ENCODE measurements around the gene CNOT3. TPM values are rescaled to one million over a fixed set of nuclear protein-coding genes. Genes with fewer than 3 reads are reported as not detected.

Gene CNOT3
- total and polyA plus RNA-seq, 4 experiments from 2014 or later: 3.3 to 82.3 (median 50.5) TPM

DNA sequence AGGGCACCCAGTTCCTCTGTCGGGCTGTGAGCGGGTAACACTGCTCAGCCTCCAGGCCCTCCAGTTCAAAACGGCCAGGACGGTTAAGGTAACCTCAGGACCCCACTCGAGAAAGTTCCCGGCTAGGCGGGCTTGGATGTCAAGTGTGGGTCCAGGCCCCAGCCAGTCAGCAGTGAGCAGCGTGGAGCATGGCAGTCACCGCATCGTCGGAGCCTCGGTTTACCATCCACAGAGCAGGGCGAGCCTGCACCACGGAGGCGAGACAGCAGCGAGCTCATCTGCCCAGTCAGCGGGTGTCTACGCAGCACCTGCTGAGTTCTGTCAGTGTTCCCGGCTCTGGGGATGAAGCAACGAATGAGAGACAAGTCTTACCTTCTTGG lies 8.0 kb upstream of the CNOT3 start:
- Mint-ChIP-seq H3K27me3 (no peaks in the 10 kb centered on the region), H3K27ac (no peak overlapping the region), H3K4me3 (no peak overlapping the region), H3K4me1 (peaks cover 0 to 6% (median 5%) of the 10 kb centered on the region in 4 donors), H3K36me3 (peaks cover 14 to 40% of the 10 kb centered on the region in 2 donors), H3K9me3 (peaks cover 0 to 2% (median 0%) of the 10 kb centered on the region in 8 donors)
- Histone ChIP-seq H3K9me3 (ENCODE audit: control insufficient read depth in 1 of 2, low read length in 2 of 2) (no peaks in the 10 kb centered on the region), H3K4me3 (ENCODE audit: low read length in 2 of 2) (no peak overlapping the region), H3K36me3 (ENCODE audit: insufficient read depth, low read length) (peaks cover 35% of the 10 kb centered on the region), H3K27ac (ENCODE audit: low read depth, low read length) (no peak overlapping the region), H3K27me3 (ENCODE audit: insufficient read depth, low read length) (no peaks in the 10 kb centered on the region), H3K4me1 (ENCODE audit: insufficient read depth, low read length) (no peaks in the 10 kb centered on the region)
- ChIA-PET POLR2A (ENCODE audit: partially characterized antibody) (interaction anchor here (1.0 kb wide), 1 partner anchor 15 kb away, joined by 3 read pairs; the partner anchor contains the start of genes PRPF31 and TFPT), CTCF (ENCODE audit: partially characterized antibody) (no interaction called here)
- DNase-seq: peak in 1 of 5 donors; percentile 7
- intact Hi-C loops (cut with micrococcal nuclease): no loop called here

GRCh38 chr19:54133312-54133956 lies 4.1 kb upstream of the CNOT3 start:
- Mint-ChIP-seq H3K4me3 (no peak overlapping the region), H3K36me3 (peaks cover 0 to 21% of the 10 kb centered on the region in 2 donors), H3K27ac (peak overlapping the region in 1 of 7 donors; percentile 24), H3K27me3 (no peaks in the 10 kb centered on the region), H3K9me3 (peaks cover 0 to 2% (median 0%) of the 10 kb centered on the region in 8 donors), H3K4me1 (peaks cover 8 to 25% (median 16%) of the 10 kb centered on the region in 4 donors)
- Histone ChIP-seq H3K27ac (ENCODE audit: low read depth, low read length) (no peak overlapping the region), H3K4me1 (ENCODE audit: insufficient read depth, low read length) (peaks cover 11% of the 10 kb centered on the region), H3K36me3 (ENCODE audit: insufficient read depth, low read length) (peaks cover 10% of the 10 kb centered on the region), H3K4me3 (ENCODE audit: low read length in 2 of 2) (no peak overlapping the region), H3K27me3 (ENCODE audit: insufficient read depth, low read length) (no peaks in the 10 kb centered on the region), H3K9me3 (ENCODE audit: control insufficient read depth in 1 of 2, low read length in 2 of 2) (no peaks in the 10 kb centered on the region)
- CTCF ChIA-PET (ENCODE audit: partially characterized antibody): no interaction called here
- intact Hi-C loops (cut with micrococcal nuclease): no loop called here
- peak in 2 of 5 donors; percentile 50 to 54 for DNase-seq
- POLR2A ChIA-PET (ENCODE audit: partially characterized antibody): no interaction called here

DNA sequence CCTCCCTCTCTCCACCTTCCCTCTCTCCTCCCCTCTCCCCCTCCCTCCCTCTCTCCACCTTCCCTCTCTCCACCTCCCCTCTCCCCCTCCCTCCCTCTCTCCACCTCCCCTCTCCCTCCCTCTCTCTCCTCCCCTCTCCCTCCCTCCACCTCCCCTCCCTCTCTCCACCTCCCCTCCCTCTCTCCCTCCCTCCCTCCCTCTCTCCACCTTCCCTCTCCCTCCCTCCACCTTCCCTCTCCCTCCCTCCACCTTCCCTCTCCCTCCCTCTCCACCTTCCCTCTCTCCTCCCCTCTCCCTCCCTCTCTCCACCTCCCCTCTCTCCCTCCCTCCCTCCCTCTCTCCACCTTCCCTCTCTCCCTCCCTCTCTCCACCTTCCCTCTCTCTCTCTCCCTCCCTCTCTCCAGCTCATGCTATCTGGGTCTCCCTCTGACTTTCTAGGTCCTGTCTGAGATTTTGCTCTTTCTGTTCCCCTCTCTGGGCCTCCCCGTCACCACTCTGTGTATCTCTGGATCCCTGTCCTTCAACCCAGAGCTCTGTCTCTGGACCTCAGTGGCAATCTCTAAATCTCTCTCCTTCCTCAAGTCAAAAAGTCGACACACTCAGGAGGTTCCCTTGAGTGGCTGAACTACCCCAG lies 3.5 kb upstream of the CNOT3 start:
- no peak overlapping the region for H3K27ac ChIP-seq (ENCODE audit: low read depth, low read length)
- intact Hi-C loops (cut with micrococcal nuclease): no loop called here
- peak overlapping the region in 1 of 8 donors; percentile 41 for H3K4me3 Mint-ChIP-seq
- no peaks in the 10 kb centered on the region for H3K27me3 Mint-ChIP-seq
- DNase-seq: peak in 1 of 5 donors; percentile 3
- peaks cover 0 to 2% (median 0%) of the 10 kb centered on the region in 8 donors for H3K9me3 Mint-ChIP-seq
- peak overlapping the region in 4 of 7 donors; percentile 36 to 86 (median 55) for H3K27ac Mint-ChIP-seq
- H3K4me1 Mint-ChIP-seq: peaks cover 13 to 32% (median 21%) of the 10 kb centered on the region in 4 donors
- no peaks in the 10 kb centered on the region for H3K27me3 ChIP-seq (ENCODE audit: insufficient read depth, low read length)
- H3K9me3 ChIP-seq (ENCODE audit: control insufficient read depth in 1 of 2, low read length in 2 of 2): no peaks in the 10 kb centered on the region
- H3K4me1 ChIP-seq (ENCODE audit: insufficient read depth, low read length): peaks cover 18% of the 10 kb centered on the region
- H3K4me3 ChIP-seq (ENCODE audit: low read length in 2 of 2): no peak overlapping the region
- peaks cover 7% of the 10 kb centered on the region for H3K36me3 ChIP-seq (ENCODE audit: insufficient read depth, low read length)
- peaks cover 0 to 22% of the 10 kb centered on the region in 2 donors for H3K36me3 Mint-ChIP-seq
- CTCF ChIA-PET (ENCODE audit: partially characterized antibody): no interaction called here
- POLR2A ChIA-PET (ENCODE audit: partially characterized antibody): no interaction called here

- H3K4me3 Mint-ChIP-seq: peak overlapping the region; percentile 87 to 93 (median 90)
- H3K4me1 Mint-ChIP-seq: peaks cover 22 to 51% (median 36%) of the 10 kb centered on the region in 4 donors
- CTCF ChIA-PET (ENCODE audit: partially characterized antibody): interaction anchor here (0.5 to 1.6 kb wide), 10 partner anchors 14 to 254 kb away, joined by 3 to 15 read pairs (median 5); partner anchors contain the start of genes LENG1, PRPF31 and TFPT
- peaks cover 0 to 20% of the 10 kb centered on the region in 2 donors for H3K36me3 Mint-ChIP-seq
- H3K9me3 Mint-ChIP-seq: no peaks in the 10 kb centered on the region
- H3K27ac Mint-ChIP-seq: peak overlapping the region; percentile 87 to 93 (median 92)
- DNase-seq: peak in 1 of 5 donors; percentile 29
- H3K4me1 ChIP-seq (ENCODE audit: insufficient read depth, low read length): peaks cover 40% of the 10 kb centered on the region
- H3K9me3 ChIP-seq (ENCODE audit: control insufficient read depth in 1 of 2, low read length in 2 of 2): no peaks in the 10 kb centered on the region
- no peaks in the 10 kb centered on the region for H3K27me3 ChIP-seq (ENCODE audit: insufficient read depth, low read length)
- peak overlapping the region; percentile 72 to 87 for H3K4me3 ChIP-seq (ENCODE audit: low read length in 2 of 2)
- POLR2A ChIA-PET (ENCODE audit: partially characterized antibody): interaction anchor here (0.8 to 5.2 kb wide), 22 partner anchors 9 to 1271 kb away, joined by 3 to 131 read pairs (median 8); partner anchors contain the start of genes LENG1, LENG8, LENG9 and MBOAT7
- H3K27ac ChIP-seq (ENCODE audit: low read depth, low read length): peak overlapping the region; percentile 16
- intact Hi-C loops (cut with micrococcal nuclease): no loop called here
- H3K36me3 ChIP-seq (ENCODE audit: insufficient read depth, low read length): peaks cover 11% of the 10 kb centered on the region
- no peaks in the 10 kb centered on the region for H3K27me3 Mint-ChIP-seq
Measured at GRCh38 chr19:54136086-54136863, 1.3 kb upstream of the CNOT3 start.

DNA sequence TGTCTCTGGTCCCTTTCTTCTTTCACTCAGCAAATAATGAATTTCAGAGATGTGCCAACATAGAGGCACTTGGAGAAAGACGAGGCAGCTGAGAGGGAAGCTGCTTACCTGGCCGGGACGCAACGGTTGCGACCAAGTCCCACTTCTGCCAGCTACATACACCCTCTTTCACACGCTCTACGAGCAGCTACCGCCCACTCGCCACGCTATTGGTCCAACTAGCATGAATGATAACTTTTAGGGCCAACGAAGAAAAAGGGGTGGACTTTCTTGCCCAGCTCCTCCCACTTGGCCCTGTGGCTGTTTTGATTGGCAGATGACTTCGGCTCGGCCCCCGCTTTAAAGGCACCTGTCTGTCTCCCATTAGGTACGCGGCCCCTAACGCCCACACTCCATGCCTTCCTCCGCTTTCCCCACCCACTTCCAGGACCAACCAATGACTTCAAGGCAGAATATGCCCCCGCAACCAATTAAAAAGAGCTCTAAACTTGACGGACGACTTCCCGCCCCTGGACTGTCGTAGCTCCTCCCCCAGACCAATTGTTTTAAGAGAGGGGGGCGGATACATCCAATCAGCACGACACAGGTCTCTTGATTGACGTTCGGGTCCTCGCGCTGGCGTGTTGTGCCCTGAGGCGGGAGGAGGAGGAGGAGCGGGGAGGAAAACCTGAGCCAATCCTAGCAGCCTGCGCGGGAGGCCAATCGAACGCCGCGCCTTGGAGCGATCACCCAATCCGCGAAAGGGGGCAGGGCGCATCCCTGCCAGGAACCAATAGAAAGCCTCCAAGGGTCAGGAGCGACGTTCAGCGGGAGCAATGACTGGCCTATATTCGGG lies 481 bp upstream of the CNOT3 start:
- Histone ChIP-seq H3K27me3 (ENCODE audit: insufficient read depth, low read length) (no peaks in the 10 kb centered on the region), H3K9me3 (ENCODE audit: control insufficient read depth in 1 of 2, low read length in 2 of 2) (no peaks in the 10 kb centered on the region), H3K4me1 (ENCODE audit: insufficient read depth, low read length) (peaks cover 43% of the 10 kb centered on the region), H3K36me3 (ENCODE audit: insufficient read depth, low read length) (peaks cover 18% of the 10 kb centered on the region), H3K4me3 (ENCODE audit: low read length in 2 of 2) (peak overlapping the region; percentile 73 to 87), H3K27ac (ENCODE audit: low read depth, low read length) (peak overlapping the region; percentile 91)
- CTCF ChIA-PET (ENCODE audit: partially characterized antibody): interaction anchor here (0.9 to 1.6 kb wide), 10 partner anchors 13 to 254 kb away, joined by 3 to 15 read pairs (median 5); partner anchors contain the start of genes LENG1, MBOAT7, PRPF31 and TFPT
- Mint-ChIP-seq H3K36me3 (peaks cover 4 to 20% of the 10 kb centered on the region in 2 donors), H3K4me3 (peak overlapping the region; percentile 87 to 93 (median 90)), H3K27me3 (no peaks in the 10 kb centered on the region), H3K27ac (peak overlapping the region; percentile 87 to 94 (median 92)), H3K9me3 (no peaks in the 10 kb centered on the region), H3K4me1 (peaks cover 28 to 54% (median 41%) of the 10 kb centered on the region in 4 donors)
- peak; percentile 99 to 100 (median 100) for DNase-seq
- intact Hi-C loops (cut with micrococcal nuclease): loop anchor here (1.0 kb wide), 5 partner anchors 22 to 270 kb away; partner anchors contain the start of genes LENG1, MYADM, NDUFA3 and PRPF31
- POLR2A ChIA-PET (ENCODE audit: partially characterized antibody): interaction anchor here (0.6 to 5.2 kb wide), 30 partner anchors 10 to 1270 kb away, joined by 3 to 131 read pairs (median 6); partner anchors contain the start of genes LENG1, LENG8, LENG9 and MBOAT7

DNA sequence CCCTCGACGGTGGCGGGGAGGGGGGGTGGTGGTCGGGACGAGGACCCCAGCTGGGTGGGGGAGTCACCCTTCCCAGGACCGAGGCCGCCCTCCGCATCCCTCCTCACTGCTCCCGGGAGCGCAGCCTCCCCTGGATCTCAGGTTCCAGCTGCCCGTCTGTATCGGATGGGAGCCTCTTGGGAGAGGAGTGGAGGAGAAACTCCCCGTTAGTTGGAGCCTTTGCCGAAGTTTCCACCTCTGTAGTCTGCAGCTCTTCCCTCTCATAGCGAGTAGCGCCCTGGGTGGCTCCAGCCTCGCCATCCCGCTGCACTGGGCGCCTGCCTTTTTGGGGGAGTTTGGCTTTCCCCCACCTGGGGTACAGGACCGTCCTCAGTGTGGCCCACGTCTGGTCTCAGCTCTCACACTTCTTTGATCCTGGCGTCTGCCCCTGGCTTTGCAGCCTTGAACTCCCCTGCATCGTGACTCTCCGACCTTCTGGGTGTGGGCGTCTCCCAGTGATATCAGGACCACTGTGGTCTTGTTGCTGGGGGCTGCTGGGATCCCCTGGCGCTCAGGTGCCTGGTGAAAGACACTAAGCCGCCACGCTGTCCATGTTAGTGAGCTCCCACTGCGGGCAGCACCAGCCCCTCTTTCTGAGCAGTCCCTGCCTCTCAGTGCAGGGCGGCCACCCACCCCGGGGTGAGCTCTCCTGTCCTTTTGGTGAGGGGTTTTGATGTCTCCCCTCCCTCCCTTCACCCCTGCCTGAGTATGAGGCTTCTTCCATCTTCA lies 1.1 kb downstream of the CNOT3 start:
- Mint-ChIP-seq H3K36me3 (peaks cover 17 to 34% of the 10 kb centered on the region in 2 donors), H3K27me3 (no peaks in the 10 kb centered on the region), H3K27ac (peak overlapping the region; percentile 89 to 94 (median 94)), H3K4me1 (peaks cover 29 to 58% (median 44%) of the 10 kb centered on the region in 4 donors), H3K4me3 (peak overlapping the region; percentile 83 to 92 (median 88)), H3K9me3 (no peaks in the 10 kb centered on the region)
- Histone ChIP-seq H3K4me3 (ENCODE audit: low read length in 2 of 2) (peak overlapping the region; percentile 36 to 73), H3K27ac (ENCODE audit: low read depth, low read length) (peak overlapping the region; percentile 91), H3K27me3 (ENCODE audit: insufficient read depth, low read length) (no peaks in the 10 kb centered on the region), H3K9me3 (ENCODE audit: control insufficient read depth in 1 of 2, low read length in 2 of 2) (no peaks in the 10 kb centered on the region), H3K4me1 (ENCODE audit: insufficient read depth, low read length) (peaks cover 47% of the 10 kb centered on the region), H3K36me3 (ENCODE audit: insufficient read depth, low read length) (peaks cover 34% of the 10 kb centered on the region)
- ChIA-PET POLR2A (ENCODE audit: partially characterized antibody) (interaction anchor here (0.7 to 5.2 kb wide), 7 partner anchors 11 to 61 kb away, joined by 3 to 131 read pairs (median 46); partner anchors contain the start of genes LENG1, MBOAT7, NDUFA3 and PRPF31), CTCF (ENCODE audit: partially characterized antibody) (no interaction called here)
- DNase-seq: peak in 1 of 5 donors; percentile 46
- intact Hi-C loops (cut with micrococcal nuclease): no loop called here
